Fibroblast of lung (primary cell): ENCODE measurements around the gene OTOG. TPM values are rescaled to one million over a fixed set of nuclear protein-coding genes. Genes with fewer than 3 reads are reported as not detected.

Source experiments
- DNase-seq, 2 donors: peaks; one replicate each; pipeline versions ENCODE4 v3.0.0 to v3.0.0-alpha.2; 2010; ENCODE audit warnings: low read depth in 2 of 2
- H2AFZ ChIP-seq: 2 replicates; pipeline ENCODE4 v1.5.1; 2012; ENCODE audit warnings: low read length, control low read depth, inconsistent platforms
- H3K27ac ChIP-seq: 2 replicates; pipeline ENCODE4 v1.5.1; 2011; ENCODE audit warnings: low read length, control low read depth; ENCODE audit not compliant: insufficient read depth
- H3K27me3 ChIP-seq: 2 replicates; pipeline ENCODE4 v1.5.1; 2011; ENCODE audit warnings: mild to moderate bottlenecking, low read length; ENCODE audit not compliant: control insufficient read depth, insufficient read depth
- H3K36me3 ChIP-seq: 2 replicates; pipeline ENCODE4 v1.5.1; 2011; ENCODE audit warnings: low read length; ENCODE audit not compliant: control insufficient read depth, insufficient read depth
- H3K4me1 ChIP-seq: 2 replicates; pipeline ENCODE4 v1.5.1; 2011; ENCODE audit warnings: low read length; ENCODE audit not compliant: control insufficient read depth, insufficient read depth; ENCODE audit errors: extremely low read depth
- H3K4me2 ChIP-seq: 2 replicates; pipeline ENCODE4 v1.5.1; 2011; ENCODE audit warnings: low read length, control low read depth; ENCODE audit not compliant: insufficient read depth; ENCODE audit errors: extremely low read depth
- H3K4me3 ChIP-seq, 4 experiments: fragments of 200-600 bp in 1 of 4; sonication (generic) in 1 of 4; replicated peaks in 1 of 4; 2 replicates each; pipeline ENCODE4 v1.5.1; 2011 to 2016; ENCODE audit warnings: low read length in 4 of 4, low read depth in 3 of 4, mild to moderate bottlenecking in 3 of 4, control low read depth in 2 of 4, inconsistent platforms in 1 of 4, mixed read lengths in 1 of 4; ENCODE audit not compliant: insufficient read depth in 1 of 4; ENCODE audit errors: control extremely low read depth in 1 of 4
- H3K79me2 ChIP-seq: 2 replicates; pipeline ENCODE4 v1.5.1; 2012; ENCODE audit warnings: mild to moderate bottlenecking, low read length, inconsistent platforms; ENCODE audit not compliant: control insufficient read depth, insufficient read depth
- H3K9ac ChIP-seq: 2 replicates; pipeline ENCODE4 v1.5.1; 2011; ENCODE audit warnings: mild to moderate bottlenecking, low read length, control low read depth; ENCODE audit not compliant: insufficient read depth
- H3K9me3 ChIP-seq: 2 replicates; pipeline ENCODE4 v1.5.1; 2012; ENCODE audit warnings: low read depth, low read length; ENCODE audit not compliant: control insufficient read depth, insufficient read depth
- H4K20me1 ChIP-seq: 2 replicates; pipeline ENCODE4 v1.5.1; 2011; ENCODE audit warnings: low read length; ENCODE audit not compliant: control insufficient read depth, insufficient read depth; ENCODE audit errors: extremely low read depth
- CTCF ChIP-seq, 2 donors: IDR thresholded peaks in 1 of 2; conservative IDR thresholded peaks in 1 of 2; 1 replicate in 1 of 2; 2 replicates in 1 of 2; pipeline ENCODE4 v1.5.1; 2011 to 2012; ENCODE audit warnings: low read length in 2 of 2, control low read depth in 1 of 2, inconsistent platforms in 1 of 2, low read depth in 1 of 2, mild to moderate bottlenecking in 1 of 2
- EZH2 ChIP-seq: IDR thresholded peaks from 2 replicates; pipeline ENCODE4 v1.5.1; 2012; ENCODE audit warnings: low read length, control low read depth, mild to moderate bottlenecking; ENCODE audit errors: missing control alignments
- polyA plus RNA-seq, 2 donors: library from polyadenylated mRNA; depleted of rRNA in 1 of 2; stranded (reverse) in 1 of 2; unstranded in 1 of 2; fragments of >200 nt; gene quantifications; 2 replicates each; pipeline ENCODE4 v1.2.1, GENCODE V29; 2011 to 2012; ENCODE audit warnings: missing spikeins in 1 of 2
- total RNA-seq: library from RNA; depleted of rRNA; stranded (reverse); fragments of >200 nt; gene quantifications from 2 replicates; pipeline ENCODE4 v1.2.1, GENCODE V29; 2014

Gene OTOG
- total and polyA plus RNA-seq, 2 donors (not counting 1 experiment from before 2014, with no cell fraction given), result not detected

DNA sequence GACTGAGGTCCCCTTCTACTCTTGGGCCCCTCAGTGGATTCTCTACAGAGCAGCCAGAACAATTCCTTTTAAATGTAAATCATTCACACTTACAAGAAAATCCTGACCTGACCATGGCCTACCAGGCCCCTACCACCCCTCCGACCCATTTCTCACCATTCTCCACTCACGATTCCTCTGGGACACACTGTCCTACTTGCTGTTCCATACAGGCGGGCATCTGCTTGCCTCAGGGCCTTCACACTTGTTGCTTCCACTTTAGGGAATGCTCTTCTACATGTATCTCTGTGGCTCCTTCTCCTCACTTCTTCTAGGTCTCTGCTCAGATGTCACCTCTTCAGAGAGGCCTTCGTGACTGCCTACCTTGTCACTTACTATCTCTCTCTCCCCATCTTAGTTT lies 6.3 kb upstream of the OTOG start:
- no peak for DNase-seq
- no peak overlapping the region for H3K9ac ChIP-seq
- no peaks in the 10 kb centered on the region for H3K9me3 ChIP-seq
- H3K27me3 ChIP-seq, result no peaks in the 10 kb centered on the region
- no peaks in the 10 kb centered on the region for H3K4me1 ChIP-seq
- H3K79me2 ChIP-seq, result no peaks in the 10 kb centered on the region
- no peak overlapping the region for H2AFZ ChIP-seq
- H3K36me3 ChIP-seq, result no peaks in the 10 kb centered on the region
- H3K4me2 ChIP-seq, result no peak overlapping the region
- TF ChIP-seq CTCF (conservative IDR thresholded peaks at IDR 0.05 in 1 of 2, IDR thresholded peaks at IDR 0.05 in 1 of 2; ENCODE audit: low read depth in 1 of 2, low read length in 2 of 2), result no peak
- no peak for TF ChIP-seq EZH2
- H3K4me3 ChIP-seq, result no peak overlapping the region
- no peak overlapping the region for H3K27ac ChIP-seq
- no peaks in the 10 kb centered on the region for H4K20me1 ChIP-seq

DNA sequence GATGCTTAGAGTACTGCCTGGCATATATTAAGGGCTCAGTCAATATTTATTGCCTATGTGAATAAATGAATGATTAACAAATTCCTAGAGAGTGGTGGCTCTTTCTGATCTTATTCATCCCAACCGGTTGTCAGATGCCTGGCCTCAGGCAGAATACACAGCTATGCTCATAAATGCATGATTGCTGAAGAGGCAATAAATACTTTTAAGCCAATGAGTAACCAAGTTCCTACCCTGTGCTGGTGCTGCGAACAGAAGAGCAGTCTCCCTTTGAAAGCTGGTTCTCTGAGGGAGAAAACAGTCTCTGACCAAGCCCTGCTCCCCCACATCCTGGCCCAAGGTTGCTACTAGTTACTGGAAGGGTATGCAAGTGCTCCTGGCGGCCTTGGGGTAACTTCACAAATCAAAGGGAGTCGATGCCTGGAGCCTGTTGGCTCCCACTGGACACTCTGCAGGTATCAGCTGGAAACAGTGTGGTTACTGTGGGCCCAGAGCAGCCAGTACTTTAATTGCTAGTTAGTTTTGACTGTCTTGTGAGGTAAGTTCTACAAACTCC lies 5.7 kb upstream of the OTOG start:
- no peak overlapping the region for H3K4me2 ChIP-seq
- H3K36me3 ChIP-seq, result no peaks in the 10 kb centered on the region
- no peaks in the 10 kb centered on the region for H3K9me3 ChIP-seq
- no peaks in the 10 kb centered on the region for H3K79me2 ChIP-seq
- no peak overlapping the region for H3K4me3 ChIP-seq
- H3K27ac ChIP-seq, result no peak overlapping the region
- no peak overlapping the region for H2AFZ ChIP-seq
- TF ChIP-seq EZH2, result no peak
- no peak for TF ChIP-seq CTCF (conservative IDR thresholded peaks at IDR 0.05 in 1 of 2, IDR thresholded peaks at IDR 0.05 in 1 of 2; ENCODE audit: low read depth in 1 of 2, low read length in 2 of 2)
- H4K20me1 ChIP-seq, result no peaks in the 10 kb centered on the region
- no peak overlapping the region for H3K9ac ChIP-seq
- no peak for DNase-seq
- no peaks in the 10 kb centered on the region for H3K27me3 ChIP-seq
- no peaks in the 10 kb centered on the region for H3K4me1 ChIP-seq

GRCh38 chr11:17542249-17542648 lies 4.8 kb upstream of the OTOG start:
- H3K4me1 ChIP-seq, result no peaks in the 10 kb centered on the region
- no peaks in the 10 kb centered on the region for H3K27me3 ChIP-seq
- H3K4me3 ChIP-seq, result no peak overlapping the region
- no peak overlapping the region for H3K9ac ChIP-seq
- no peak overlapping the region for H2AFZ ChIP-seq
- no peak overlapping the region for H3K27ac ChIP-seq
- H4K20me1 ChIP-seq, result no peaks in the 10 kb centered on the region
- H3K9me3 ChIP-seq, result no peaks in the 10 kb centered on the region
- no peak for DNase-seq
- no peak for TF ChIP-seq CTCF (conservative IDR thresholded peaks at IDR 0.05 in 1 of 2, IDR thresholded peaks at IDR 0.05 in 1 of 2; ENCODE audit: low read depth in 1 of 2, low read length in 2 of 2)
- no peak for TF ChIP-seq EZH2
- no peaks in the 10 kb centered on the region for H3K79me2 ChIP-seq
- no peaks in the 10 kb centered on the region for H3K36me3 ChIP-seq
- H3K4me2 ChIP-seq, result no peak overlapping the region
